Measurements from ENCODE around the gene GCH1. TPM values are rescaled to one million over a fixed set of nuclear protein-coding genes. Genes with fewer than 3 reads are reported as not detected.

Gene GCH1
- total RNA-seq, 1 donor from 2014 or later = 3.6 TPM

GRCh38 chr14:54807428-54807827, 95.2 kb downstream of the GCH1 start:
- no peaks in the 10 kb centered on the region for H3K36me3 ChIP-seq (ENCODE audit: insufficient read depth, low read length)
- no peaks in the 10 kb centered on the region for H4K20me1 ChIP-seq (ENCODE audit: insufficient read depth, low read length)
- H3K4me1 ChIP-seq (ENCODE audit: insufficient read depth, low read length) = peaks cover 4% of the 10 kb centered on the region
- no peaks in the 10 kb centered on the region for H3K4me1 Mint-ChIP-seq (ENCODE audit: low read depth, unreplicated experiment)
- no peak for TF ChIP-seq EZH2 (IDR thresholded peaks at IDR 0.05; ENCODE audit: insufficient read depth, low read length)
- no peak for TF ChIP-seq CTCF (IDR thresholded peaks at IDR 0.05; ENCODE audit: insufficient read depth, low read depth, low read length)
- no peak overlapping the region for H3K4me2 ChIP-seq (ENCODE audit: low read length)
- no peak for FAIRE-seq
- no peak overlapping the region for H3K27ac ChIP-seq (ENCODE audit: low read depth, low read length)
- no peak overlapping the region for H3K4me3 Mint-ChIP-seq (ENCODE audit: unreplicated experiment)
- no peaks in the 10 kb centered on the region for H3K9me3 Mint-ChIP-seq (ENCODE audit: unreplicated experiment)
- peaks cover 37% of the 10 kb centered on the region for H3K27me3 Mint-ChIP-seq (ENCODE audit: low read depth, unreplicated experiment)
- H3K27ac Mint-ChIP-seq (ENCODE audit: unreplicated experiment) = no peak overlapping the region
- H3K4me3 ChIP-seq (ENCODE audit: insufficient read depth, low read depth, low read length) = no peak overlapping the region
- H3K79me2 ChIP-seq (ENCODE audit: insufficient read depth, low read length) = no peaks in the 10 kb centered on the region
- no peak overlapping the region for H2AFZ ChIP-seq (ENCODE audit: low read depth, low read length)
- H3K9ac ChIP-seq (ENCODE audit: low read length) = no peak overlapping the region
- no peaks in the 10 kb centered on the region for H3K9me3 ChIP-seq (ENCODE audit: insufficient read depth, low read depth, low read length)
- H3K27me3 ChIP-seq (ENCODE audit: insufficient read depth, low read length) = peaks cover 3% of the 10 kb centered on the region
- H3K36me3 Mint-ChIP-seq (ENCODE audit: low read depth, unreplicated experiment) = no peaks in the 10 kb centered on the region
- no peak for DNase-seq (ENCODE audit: low read depth)

- no peaks in the 10 kb centered on the region for H3K36me3 Mint-ChIP-seq (ENCODE audit: low read depth, unreplicated experiment)
- no peak for DNase-seq (ENCODE audit: low read depth)
- no peak overlapping the region for H3K27ac Mint-ChIP-seq (ENCODE audit: unreplicated experiment)
- H4K20me1 ChIP-seq (ENCODE audit: insufficient read depth, low read length) = no peaks in the 10 kb centered on the region
- H3K4me1 ChIP-seq (ENCODE audit: insufficient read depth, low read length) = peaks cover 4% of the 10 kb centered on the region
- H2AFZ ChIP-seq (ENCODE audit: low read depth, low read length) = no peak overlapping the region
- no peak overlapping the region for H3K4me2 ChIP-seq (ENCODE audit: low read length)
- peaks cover 2% of the 10 kb centered on the region for H3K27me3 ChIP-seq (ENCODE audit: insufficient read depth, low read length)
- no peak for TF ChIP-seq CTCF (IDR thresholded peaks at IDR 0.05; ENCODE audit: insufficient read depth, low read depth, low read length)
- TF ChIP-seq EZH2 (IDR thresholded peaks at IDR 0.05; ENCODE audit: insufficient read depth, low read length) = no peak
- H3K79me2 ChIP-seq (ENCODE audit: insufficient read depth, low read length) = no peaks in the 10 kb centered on the region
- H3K9ac ChIP-seq (ENCODE audit: low read length) = no peak overlapping the region
- H3K9me3 Mint-ChIP-seq (ENCODE audit: unreplicated experiment) = peaks cover 1% of the 10 kb centered on the region
- H3K4me3 ChIP-seq (ENCODE audit: insufficient read depth, low read depth, low read length) = no peak overlapping the region
- H3K9me3 ChIP-seq (ENCODE audit: insufficient read depth, low read depth, low read length) = no peaks in the 10 kb centered on the region
- H3K4me1 Mint-ChIP-seq (ENCODE audit: low read depth, unreplicated experiment) = no peaks in the 10 kb centered on the region
- FAIRE-seq = no peak
- H3K4me3 Mint-ChIP-seq (ENCODE audit: unreplicated experiment) = no peak overlapping the region
- H3K27me3 Mint-ChIP-seq (ENCODE audit: low read depth, unreplicated experiment) = peaks cover 29% of the 10 kb centered on the region
- H3K36me3 ChIP-seq (ENCODE audit: insufficient read depth, low read length) = no peaks in the 10 kb centered on the region
- H3K27ac ChIP-seq (ENCODE audit: low read depth, low read length) = no peak overlapping the region
These were observed 96.0 kb downstream of the GCH1 start for GRCh38 chr14:54806616-54807015.

- H3K79me2 ChIP-seq (ENCODE audit: insufficient read depth, low read length) = no peaks in the 10 kb centered on the region
- DNase-seq (ENCODE audit: low read depth) = peak; percentile 51
- H3K27ac ChIP-seq (ENCODE audit: low read depth, low read length) = no peak overlapping the region
- H2AFZ ChIP-seq (ENCODE audit: low read depth, low read length) = peak overlapping the region; percentile 61
- H3K9me3 ChIP-seq (ENCODE audit: insufficient read depth, low read depth, low read length) = no peaks in the 10 kb centered on the region
- H3K27me3 ChIP-seq (ENCODE audit: insufficient read depth, low read length) = no peaks in the 10 kb centered on the region
- peaks cover 9% of the 10 kb centered on the region for H3K9me3 Mint-ChIP-seq (ENCODE audit: unreplicated experiment)
- peak overlapping the region; percentile 43 for H3K9ac ChIP-seq (ENCODE audit: low read length)
- peaks cover 4% of the 10 kb centered on the region for H3K4me1 ChIP-seq (ENCODE audit: insufficient read depth, low read length)
- TF ChIP-seq EZH2 (IDR thresholded peaks at IDR 0.05; ENCODE audit: insufficient read depth, low read length) (no peak), CTCF (IDR thresholded peaks at IDR 0.05; ENCODE audit: insufficient read depth, low read depth, low read length) (peak; percentile 96)
- H3K4me3 ChIP-seq (ENCODE audit: insufficient read depth, low read depth, low read length) = peak overlapping the region; percentile 37
- no peak overlapping the region for H3K4me3 Mint-ChIP-seq (ENCODE audit: unreplicated experiment)
- peaks cover 4% of the 10 kb centered on the region for H3K36me3 Mint-ChIP-seq (ENCODE audit: low read depth, unreplicated experiment)
- no peaks in the 10 kb centered on the region for H4K20me1 ChIP-seq (ENCODE audit: insufficient read depth, low read length)
- peaks cover 25% of the 10 kb centered on the region for H3K27me3 Mint-ChIP-seq (ENCODE audit: low read depth, unreplicated experiment)
- no peak for FAIRE-seq
- no peaks in the 10 kb centered on the region for H3K4me1 Mint-ChIP-seq (ENCODE audit: low read depth, unreplicated experiment)
- peak overlapping the region; percentile 76 for H3K4me2 ChIP-seq (ENCODE audit: low read length)
- no peaks in the 10 kb centered on the region for H3K36me3 ChIP-seq (ENCODE audit: insufficient read depth, low read length)
- H3K27ac Mint-ChIP-seq (ENCODE audit: unreplicated experiment) = no peak overlapping the region
These were observed 96.9 kb downstream of the GCH1 start for GRCh38 chr14:54805445-54806322.
